Fibroblast of peridontal ligament (primary cell): ENCODE data around the gene RNF169.

Experiments used
- DNase-seq: peaks from one replicate; pipeline ENCODE4 v3.0.0-alpha.2; 2010; ENCODE audit errors: extremely low read depth

RNF169 gene, protein sequence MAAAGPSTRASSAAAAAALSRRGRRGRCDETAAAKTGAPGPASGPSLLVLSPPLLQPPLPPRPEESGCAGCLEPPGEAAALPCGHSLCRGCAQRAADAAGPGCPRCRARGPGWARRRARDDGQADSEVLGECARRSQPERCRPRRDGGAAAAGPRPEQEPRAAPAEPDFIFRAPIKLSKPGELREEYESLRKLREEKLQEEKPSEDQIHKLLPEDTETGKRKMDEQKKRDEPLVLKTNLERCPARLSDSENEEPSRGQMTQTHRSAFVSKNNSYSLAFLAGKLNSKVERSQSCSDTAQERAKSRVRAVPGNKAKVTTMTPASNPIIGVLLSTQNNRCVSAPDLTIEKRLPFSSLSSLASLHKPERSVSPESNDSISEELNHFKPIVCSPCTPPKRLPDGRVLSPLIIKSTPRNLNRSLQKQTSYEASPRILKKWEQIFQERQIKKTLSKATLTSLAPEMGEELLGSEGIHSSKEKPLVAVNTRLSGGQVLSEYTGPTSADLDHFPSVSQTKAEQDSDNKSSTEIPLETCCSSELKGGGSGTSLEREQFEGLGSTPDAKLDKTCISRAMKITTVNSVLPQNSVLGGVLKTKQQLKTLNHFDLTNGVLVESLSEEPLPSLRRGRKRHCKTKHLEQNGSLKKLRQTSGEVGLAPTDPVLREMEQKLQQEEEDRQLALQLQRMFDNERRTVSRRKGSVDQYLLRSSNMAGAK

DNA sequence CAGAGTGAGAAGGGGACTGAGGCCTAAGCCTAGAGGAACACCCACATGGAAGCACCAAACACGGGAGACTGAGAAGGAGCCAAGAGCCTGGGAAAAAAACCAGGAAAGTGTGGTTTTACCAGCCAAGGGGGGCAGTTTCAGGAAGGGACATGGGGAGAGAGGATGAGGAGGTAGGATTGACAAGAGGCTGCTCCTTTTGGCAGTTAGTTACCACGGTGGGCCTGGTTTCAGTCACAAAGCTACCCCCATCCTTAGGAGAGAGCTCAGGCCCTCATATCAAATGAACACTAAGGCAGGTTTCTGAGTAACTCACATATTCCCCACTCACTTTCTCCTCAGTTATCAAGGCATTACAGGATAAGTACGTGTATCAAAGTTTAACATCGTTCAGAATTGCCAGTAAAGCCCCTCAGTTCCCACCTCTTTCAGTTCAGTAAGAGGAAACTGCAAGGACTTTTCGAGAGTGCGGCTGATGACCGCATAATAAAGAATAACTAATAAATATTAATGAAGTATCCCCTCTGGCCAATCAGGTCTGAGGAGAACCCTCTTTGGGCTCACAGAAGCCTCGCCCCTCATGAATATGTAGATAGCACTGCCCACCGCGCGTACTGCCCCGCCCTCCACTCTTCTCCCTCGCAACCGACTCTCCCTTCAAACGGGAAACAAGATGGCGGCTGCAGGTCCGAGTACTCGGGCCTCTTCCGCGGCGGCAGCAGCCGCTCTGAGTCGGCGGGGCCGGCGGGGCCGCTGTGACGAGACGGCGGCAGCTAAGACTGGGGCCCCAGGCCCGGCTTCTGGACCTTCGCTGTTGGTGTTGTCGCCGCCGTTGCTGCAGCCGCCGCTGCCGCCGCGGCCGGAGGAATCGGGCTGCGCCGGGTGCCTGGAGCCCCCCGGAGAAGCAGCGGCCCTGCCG, at the start of gene RNF169:
TSS of gene RNF169 (plus strand) at position 639 of the 916 bp plus-strand sequence. CDS start at position 671, 32 bp downstream.
- peak; percentile 91 for DNase-seq

- no peak for DNase-seq
These were observed 48.8 kb upstream of the RNF169 start for GRCh38 chr11:74699615-74700396.

GRCh38 chr11:74701351-74701750, 47.3 kb upstream of the RNF169 start:
- DNase-seq: no peak

GRCh38 chr11:74702383-74703007, 46.2 kb upstream of the RNF169 start:
- peak; percentile 75 for DNase-seq

DNA sequence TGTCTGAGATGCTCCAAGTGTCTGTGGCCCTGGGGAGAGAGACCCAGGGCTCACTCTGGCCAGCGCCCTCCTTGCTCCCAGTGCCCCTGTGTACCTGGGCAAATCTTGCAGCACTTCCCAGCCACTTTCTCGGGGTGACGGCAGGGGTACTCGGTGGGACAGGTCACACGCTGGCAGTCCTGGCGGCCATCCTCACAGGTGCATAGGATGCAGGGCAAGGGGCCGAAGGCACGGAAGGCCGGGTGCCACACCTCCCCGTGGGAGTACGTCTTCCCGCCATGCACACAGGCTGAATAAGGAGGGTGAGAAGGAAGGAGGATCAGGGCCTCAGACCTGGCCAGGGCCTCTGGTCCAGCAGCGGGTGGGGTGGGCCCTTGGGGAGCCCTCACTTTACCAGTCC, 45.4 kb upstream of the RNF169 start:
- no peak for DNase-seq

- DNase-seq: no peak
These were observed 41.5 kb upstream of the RNF169 start for GRCh38 chr11:74707182-74707581.

- no peak for DNase-seq
These were observed 40.8 kb upstream of the RNF169 start for GRCh38 chr11:74707602-74708510.

DNA sequence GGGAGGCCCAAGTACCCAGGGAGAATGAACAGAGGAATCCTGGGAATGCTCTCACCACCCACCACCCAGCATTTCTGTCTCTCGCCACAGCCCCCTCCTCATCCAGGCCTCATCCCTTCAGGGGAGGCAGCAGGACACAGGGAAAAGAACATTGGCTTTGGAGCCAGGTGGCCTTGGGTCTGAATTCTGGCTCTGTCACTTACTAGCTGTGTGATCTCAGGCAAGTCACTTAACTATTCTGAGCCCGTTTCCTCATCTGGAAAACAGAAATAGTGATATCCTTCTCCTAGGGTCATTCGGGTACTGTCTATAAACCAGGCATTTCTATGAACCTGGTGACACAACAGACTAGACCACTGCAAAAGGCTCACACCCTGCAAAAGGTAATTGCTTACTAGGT, 39.5 kb upstream of the RNF169 start:
- DNase-seq: no peak

DNA sequence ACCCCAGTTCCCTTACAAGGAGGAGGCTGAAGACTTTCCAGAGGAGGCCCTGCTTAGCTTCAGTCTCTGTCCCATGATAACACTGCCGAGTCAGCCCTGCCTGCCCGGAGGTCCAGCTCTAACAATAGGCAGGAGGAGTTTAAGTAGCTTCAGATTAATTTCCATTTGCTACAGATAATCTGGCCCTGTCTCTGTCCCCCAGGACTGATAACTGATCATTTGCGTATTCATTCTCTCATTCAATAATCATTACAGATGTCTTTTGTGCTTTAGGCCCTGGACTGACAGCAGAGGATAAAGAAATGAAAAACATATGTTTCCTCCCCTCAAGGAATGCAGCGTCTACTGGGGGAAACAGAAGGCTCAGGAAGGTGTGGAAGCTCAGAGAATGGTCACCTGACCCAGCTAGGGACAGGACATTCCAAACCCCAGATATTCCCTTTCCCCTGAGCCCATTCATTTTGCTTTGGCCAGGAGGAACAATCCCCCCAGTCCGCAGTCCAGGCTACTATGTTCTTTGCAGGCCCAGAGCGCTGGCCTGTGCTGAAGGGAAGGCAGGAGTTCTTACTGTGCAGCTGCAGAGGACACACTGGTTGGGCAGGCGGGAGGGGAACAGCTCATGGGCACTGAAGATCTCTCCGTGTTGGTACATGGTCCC, 38.2 kb upstream of the RNF169 start:
- no peak for DNase-seq

- no peak for DNase-seq
These were observed 35.0 kb upstream of the RNF169 start for GRCh38 chr11:74713686-74714085.

- no peak for DNase-seq
These were observed 33.7 kb upstream of the RNF169 start for GRCh38 chr11:74714904-74715303.

GRCh38 chr11:74717221-74717969, 31.3 kb upstream of the RNF169 start:
- peak; percentile 55 for DNase-seq

- DNase-seq: no peak
These were observed 29.6 kb upstream of the RNF169 start for GRCh38 chr11:74719011-74719410.

DNA sequence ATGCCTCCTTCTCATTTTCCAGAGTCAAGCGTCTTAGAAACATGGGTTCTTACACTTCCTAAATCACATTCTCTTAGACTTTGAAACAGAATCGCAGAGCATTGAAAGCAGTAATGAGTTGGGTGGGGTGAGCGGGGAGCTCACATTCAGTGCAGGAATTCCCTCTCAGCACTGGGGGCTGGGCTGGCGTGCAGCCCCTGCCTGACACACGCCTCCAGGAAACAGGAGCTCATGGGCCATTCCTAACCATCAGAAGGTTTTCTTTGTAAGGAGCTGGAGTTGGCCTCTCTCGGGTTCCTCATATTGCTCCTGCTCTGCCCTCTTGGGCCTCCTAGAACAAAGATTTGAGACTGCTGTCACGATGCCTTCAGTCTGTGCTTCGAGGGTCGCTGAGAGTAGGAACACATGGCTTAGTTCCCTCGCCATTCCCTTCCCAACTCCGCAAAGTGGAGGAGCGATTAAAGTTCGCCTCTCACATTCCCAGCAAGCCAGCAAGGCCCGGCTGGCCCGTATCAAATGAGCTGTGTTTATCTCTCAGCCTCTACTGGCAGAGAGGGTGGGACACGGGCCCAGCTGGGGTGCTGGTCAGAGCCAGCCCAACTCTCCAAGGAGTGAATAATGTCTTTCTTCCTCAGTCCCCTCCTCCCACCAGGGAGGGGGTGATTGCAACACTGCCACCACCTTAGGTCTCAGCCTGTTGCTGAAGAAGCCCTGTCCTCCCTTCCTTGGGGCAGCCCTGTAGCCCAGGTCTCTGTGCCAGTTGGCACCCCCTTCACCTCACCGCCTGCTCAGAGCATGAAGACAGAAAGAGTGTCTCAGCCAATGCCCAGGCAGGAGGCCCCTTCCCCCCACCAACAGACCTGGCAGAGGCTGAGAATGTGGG, 27.8 kb upstream of the RNF169 start:
- DNase-seq: peak; percentile 30

- DNase-seq: no peak
These were observed 27.2 kb upstream of the RNF169 start for GRCh38 chr11:74721479-74721835.

DNA sequence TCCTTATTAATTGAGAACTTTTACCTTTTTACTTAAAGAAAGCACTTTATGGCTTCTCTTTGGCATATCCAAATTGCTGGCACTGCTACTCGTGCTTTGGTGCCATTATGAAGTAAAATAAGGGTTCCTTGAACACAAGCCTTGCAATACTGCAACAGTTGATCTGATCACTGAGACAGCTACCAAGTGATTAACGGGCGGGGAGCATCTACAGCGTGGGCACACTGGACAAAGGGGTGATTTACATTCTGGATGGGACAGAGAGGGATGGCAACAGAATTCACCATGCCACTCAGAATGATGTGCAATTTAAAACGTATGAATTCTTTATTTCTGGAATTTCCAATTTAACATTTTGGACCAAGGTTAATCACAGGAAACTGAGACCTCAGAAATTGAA, 25.1 kb upstream of the RNF169 start:
- no peak for DNase-seq

DNA sequence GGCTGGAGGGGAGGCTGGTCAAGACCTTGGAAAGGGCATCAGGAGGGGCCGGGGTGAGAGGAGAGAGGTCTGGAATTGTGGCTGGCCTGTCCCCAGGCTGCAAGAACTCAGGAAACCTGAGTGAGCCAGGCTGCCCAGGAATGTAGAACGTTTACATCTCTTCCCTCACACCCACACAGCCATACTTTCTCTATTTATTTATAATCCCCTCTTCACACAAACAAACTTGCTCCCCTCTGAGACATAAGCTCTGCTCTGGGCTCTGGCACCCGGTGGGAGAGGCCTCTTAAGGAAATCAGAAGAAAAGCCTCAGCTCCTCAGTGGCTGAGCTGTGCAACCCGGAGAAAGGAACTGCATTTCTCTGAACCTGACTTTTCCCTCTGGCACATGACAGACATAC, 22.9 kb upstream of the RNF169 start:
- no peak for DNase-seq
